ENCODE results near the gene PAFAH2.

GRCh38 chr1:25936947-25937346 is 60.9 kb downstream of the PAFAH2 start:
- TF ChIP-seq GFI1B (tag by site-specific recombination; IDR thresholded peaks at IDR 0.05) (no peak), SETDB1 (IDR thresholded peaks at IDR 0.05; ENCODE audit: insufficient read length, low read length) (no peak), KLF9 (tag by site-specific recombination; IDR thresholded peaks at IDR 0.05; ENCODE audit: low read depth) (no peak), CTCF (tag by site-specific recombination; IDR thresholded peaks at IDR 0.05) (no peak), ZBTB49 (tag by site-specific recombination; IDR thresholded peaks at IDR 0.05; ENCODE audit: low read depth) (no peak), ZNF571 (tag by site-specific recombination; IDR thresholded peaks at IDR 0.05) (no peak), ZNF792 (tag by site-specific recombination; IDR thresholded peaks at IDR 0.05) (no peak), ZNF169 (tag by site-specific recombination; IDR thresholded peaks at IDR 0.05) (no peak), ZNF274 (IDR thresholded peaks at IDR 0.05; ENCODE audit: low read length) (no peak), ZNF274 (tag by site-specific recombination; IDR thresholded peaks at IDR 0.05; ENCODE audit: borderline replicate concordance) (no peak), ZNF600 (tag by site-specific recombination; IDR thresholded peaks at IDR 0.05) (no peak), ZNF114 (tag by site-specific recombination; IDR thresholded peaks at IDR 0.05) (no peak)
- TF ChIP-seq, protein P1, sequence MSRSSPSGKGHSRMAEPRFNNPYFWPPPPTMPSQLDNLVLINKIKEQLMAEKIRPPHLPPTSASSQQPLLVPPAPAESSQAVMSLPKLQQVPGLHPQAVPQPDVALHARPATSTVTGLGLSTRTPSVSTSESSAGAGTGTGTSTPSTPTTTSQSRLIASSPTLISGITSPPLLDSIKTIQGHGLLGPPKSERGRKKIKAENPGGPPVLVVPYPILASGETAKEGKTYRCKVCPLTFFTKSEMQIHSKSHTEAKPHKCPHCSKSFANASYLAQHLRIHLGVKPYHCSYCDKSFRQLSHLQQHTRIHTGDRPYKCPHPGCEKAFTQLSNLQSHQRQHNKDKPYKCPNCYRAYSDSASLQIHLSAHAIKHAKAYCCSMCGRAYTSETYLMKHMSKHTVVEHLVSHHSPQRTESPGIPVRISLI (tag by site-specific recombination; IDR thresholded peaks at IDR 0.05) = no peak
